ENCODE results near the gene REM2. TPM values are rescaled to one million over a fixed set of nuclear protein-coding genes. Genes with fewer than 3 reads are reported as not detected.

Gene REM2
- total RNA-seq, 1 experiment from 2014 or later: 1.2 TPM

DNA sequence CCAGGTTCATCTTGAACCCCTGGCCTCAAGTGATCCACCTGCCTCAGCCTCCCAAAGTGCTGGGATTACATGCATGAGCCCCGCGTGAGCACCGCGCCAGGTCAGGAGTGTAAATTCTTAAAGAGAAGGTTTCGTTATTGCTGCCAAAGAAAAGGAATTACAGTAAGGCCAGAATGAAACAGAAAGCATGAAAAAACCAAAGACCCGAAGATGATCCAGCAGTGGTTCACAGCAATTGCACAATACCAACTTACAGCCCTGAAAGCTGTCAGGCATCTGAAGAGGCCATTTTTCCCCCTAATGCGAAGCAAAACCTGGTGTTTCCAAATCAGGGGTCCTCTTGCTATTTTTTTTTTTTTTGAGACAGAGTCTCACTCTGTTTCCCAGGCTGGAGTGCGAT is 25.6 kb downstream of the REM2 start:
- TF ChIP-seq, protein P1, sequence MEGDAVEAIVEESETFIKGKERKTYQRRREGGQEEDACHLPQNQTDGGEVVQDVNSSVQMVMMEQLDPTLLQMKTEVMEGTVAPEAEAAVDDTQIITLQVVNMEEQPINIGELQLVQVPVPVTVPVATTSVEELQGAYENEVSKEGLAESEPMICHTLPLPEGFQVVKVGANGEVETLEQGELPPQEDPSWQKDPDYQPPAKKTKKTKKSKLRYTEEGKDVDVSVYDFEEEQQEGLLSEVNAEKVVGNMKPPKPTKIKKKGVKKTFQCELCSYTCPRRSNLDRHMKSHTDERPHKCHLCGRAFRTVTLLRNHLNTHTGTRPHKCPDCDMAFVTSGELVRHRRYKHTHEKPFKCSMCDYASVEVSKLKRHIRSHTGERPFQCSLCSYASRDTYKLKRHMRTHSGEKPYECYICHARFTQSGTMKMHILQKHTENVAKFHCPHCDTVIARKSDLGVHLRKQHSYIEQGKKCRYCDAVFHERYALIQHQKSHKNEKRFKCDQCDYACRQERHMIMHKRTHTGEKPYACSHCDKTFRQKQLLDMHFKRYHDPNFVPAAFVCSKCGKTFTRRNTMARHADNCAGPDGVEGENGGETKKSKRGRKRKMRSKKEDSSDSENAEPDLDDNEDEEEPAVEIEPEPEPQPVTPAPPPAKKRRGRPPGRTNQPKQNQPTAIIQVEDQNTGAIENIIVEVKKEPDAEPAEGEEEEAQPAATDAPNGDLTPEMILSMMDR (conservative IDR thresholded peaks at IDR 0.05): no peak
- no peak for DNase-seq
- no peaks in the 10 kb centered on the region for H3K9me3 ChIP-seq (ENCODE audit: control insufficient read depth, low read depth, low read length)
- peaks cover 32 to 65% (median 61%) of the 10 kb centered on the region in 3 experiments for H3K36me3 Mint-ChIP-seq (ENCODE audit: insufficient read depth in 1 of 3, low read depth in 3 of 3)
- no peak overlapping the region for H3K18ac ChIP-seq (ENCODE audit: insufficient read length, low read depth, low read length)
- H3K23me2 ChIP-seq (ENCODE audit: insufficient read length, low read depth, low read length, poor library complexity, severe bottlenecking): no peaks in the 10 kb centered on the region
- H4K91ac ChIP-seq (ENCODE audit: insufficient read length, low read depth, low read length): no peak overlapping the region
- no peak overlapping the region for H3K27ac ChIP-seq (ENCODE audit: insufficient read length, low read depth, low read length)
- no peak overlapping the region for H3K9ac ChIP-seq (ENCODE audit: extremely low read depth, insufficient read length, low read length)
- no peak overlapping the region for H2BK5ac ChIP-seq (ENCODE audit: insufficient read length, low read length)
- H4K20me1 ChIP-seq (ENCODE audit: control insufficient read depth, insufficient read depth, insufficient read length): no peaks in the 10 kb centered on the region
- no peak overlapping the region for H2BK12ac ChIP-seq (ENCODE audit: insufficient read length, low read depth, low read length)
- no peaks in the 10 kb centered on the region for H3K4me1 Mint-ChIP-seq
- H3K9me3 Mint-ChIP-seq: no peaks in the 10 kb centered on the region
- no peak overlapping the region for H3T11ph ChIP-seq (ENCODE audit: low read length)
- no peak overlapping the region for H3K56ac ChIP-seq (ENCODE audit: insufficient read length, low read depth, low read length)
- no peak overlapping the region for H2BK120ac ChIP-seq (ENCODE audit: low read depth, low read length, poor library complexity, severe bottlenecking)
- no peak overlapping the region for H3K23ac ChIP-seq (ENCODE audit: insufficient read length, low read depth, low read length)
- no peaks in the 10 kb centered on the region for H3K27me3 ChIP-seq (ENCODE audit: insufficient read depth, low read length)
- no peaks in the 10 kb centered on the region for H3K79me2 ChIP-seq (ENCODE audit: insufficient read depth, low read length)
- no peaks in the 10 kb centered on the region for H3K79me1 ChIP-seq (ENCODE audit: insufficient read depth, low read depth, low read length, poor library complexity, severe bottlenecking)
- no peak overlapping the region for H3K4ac ChIP-seq (ENCODE audit: low read depth, low read length)
- H3K4me1 ChIP-seq (ENCODE audit: insufficient read depth, low read length): no peaks in the 10 kb centered on the region
- H3K4me2 ChIP-seq (ENCODE audit: insufficient read depth, insufficient read length, low read length): no peak overlapping the region
- H2AFZ ChIP-seq (ENCODE audit: low read length): no peak overlapping the region
- no peak overlapping the region for H2BK20ac ChIP-seq (ENCODE audit: low read depth, low read length, poor library complexity, severe bottlenecking)
- H2AK5ac ChIP-seq (ENCODE audit: insufficient read length, low read length): no peak overlapping the region
- H2BK15ac ChIP-seq (ENCODE audit: low read depth, low read length): no peak overlapping the region
- H3K14ac ChIP-seq (ENCODE audit: insufficient read depth, low read length): no peak overlapping the region
- no peaks in the 10 kb centered on the region; the same call in 1 of the 2 replicates for H3K27me3 Mint-ChIP-seq (ENCODE audit: low read depth)
- H3K27ac Mint-ChIP-seq: no peak overlapping the region
- H4K5ac ChIP-seq (ENCODE audit: insufficient read length, low read depth, low read length): no peak overlapping the region
- no CpG with 5 or more reads among the region's 8 CpGs for WGBS (ENCODE audit: extremely low coverage, insufficient read length, low lambda C conversion rate)
- H3K4me3 Mint-ChIP-seq: no peak overlapping the region
- no peak overlapping the region for H4K8ac ChIP-seq (replicated peaks; ENCODE audit: insufficient read length, low read depth, low read length)
